Sigmoid colon (tissue), 4 donors: ENCODE measurements around the gene ATP6V0E2.

ENCODE experiments used
- CTCF ChIP-seq, 4 experiments: fragments of 450-650 bp in 3 of 4; fragments of 200-600 bp in 1 of 4; IDR thresholded peaks; one replicate each; pipeline ENCODE4 v1.5.1; 2016 to 2019; ENCODE audit warnings: antibody characterized with exemption in 4 of 4, mild to moderate bottlenecking in 3 of 4, moderate library complexity in 2 of 4
- POLR2AphosphoS5 ChIP-seq, 4 donors: sonication (generic); formaldehyde crosslinking; IDR thresholded peaks; one replicate each; pipeline ENCODE4 v1.6.1; 2017; ENCODE audit warnings: antibody characterized with exemption in 4 of 4

GRCh38 chr7:149869867-149870266 lies 3.9 kb upstream of the ATP6V0E2 start:
- TF ChIP-seq CTCF (IDR thresholded peaks at IDR 0.05) (no peak), POLR2AphosphoS5 (IDR thresholded peaks at IDR 0.05) (no peak)
